Activated T-helper 1 cell treated with anti-CD3 and anti-CD28 coated beads, Interleukin-12 subunit alpha, Interleukin-12 subunit beta, Interleukin-2, Interleukin-4 antibody, amounts not matched to agents 30 ng/mL and 10 ng/mL and 1 ng/mL, durations not matched to agents 14 hours and 24 hours and 36 hours (primary cell): ENCODE measurements around the gene ZNF568. TPM values are rescaled to one million over a fixed set of nuclear protein-coding genes. Genes with fewer than 3 reads are reported as not detected.

ENCODE experiments used
- DNase-seq: peaks from one replicate; pipeline ENCODE4 v3.0.0; 2021; ENCODE audit warnings: low spot score
- H3K27ac Mint-ChIP-seq: one replicate; pipeline ENCODE4 v1.8.0; 2021; ENCODE audit warnings: mild to moderate bottlenecking, mixed read lengths
- H3K27me3 Mint-ChIP-seq: one replicate; pipeline ENCODE4 v1.8.0; 2022; ENCODE audit warnings: mild to moderate bottlenecking, moderate library complexity, mixed read lengths; ENCODE audit not compliant: insufficient read depth
- H3K36me3 Mint-ChIP-seq: one replicate; pipeline ENCODE4 v1.8.0; 2021; ENCODE audit warnings: low read depth, mixed read lengths
- H3K4me1 Mint-ChIP-seq: one replicate; pipeline ENCODE4 v1.8.0; 2021; ENCODE audit warnings: low read depth, mixed read lengths
- H3K4me3 Mint-ChIP-seq: one replicate; pipeline ENCODE4 v1.8.0; 2021; ENCODE audit warnings: mild to moderate bottlenecking, moderate library complexity, mixed read lengths
- H3K9me3 Mint-ChIP-seq: one replicate; pipeline ENCODE4 v1.8.0; 2021; ENCODE audit warnings: mixed read lengths
- intact Hi-C: fragments of 100-400 bp; cut with micrococcal nuclease; formaldehyde crosslinking; loops from one replicate; pipeline ENCODE4 v1.15.1; 2024
- total RNA-seq: library from RNA; stranded (reverse); gene quantifications from 2 replicates; pipeline ENCODE4 v1.2.3, GENCODE V29; 2022

The ZNF568 gene
- total RNA-seq: 4.4 and 4.9 TPM in 2 replicates

DNA sequence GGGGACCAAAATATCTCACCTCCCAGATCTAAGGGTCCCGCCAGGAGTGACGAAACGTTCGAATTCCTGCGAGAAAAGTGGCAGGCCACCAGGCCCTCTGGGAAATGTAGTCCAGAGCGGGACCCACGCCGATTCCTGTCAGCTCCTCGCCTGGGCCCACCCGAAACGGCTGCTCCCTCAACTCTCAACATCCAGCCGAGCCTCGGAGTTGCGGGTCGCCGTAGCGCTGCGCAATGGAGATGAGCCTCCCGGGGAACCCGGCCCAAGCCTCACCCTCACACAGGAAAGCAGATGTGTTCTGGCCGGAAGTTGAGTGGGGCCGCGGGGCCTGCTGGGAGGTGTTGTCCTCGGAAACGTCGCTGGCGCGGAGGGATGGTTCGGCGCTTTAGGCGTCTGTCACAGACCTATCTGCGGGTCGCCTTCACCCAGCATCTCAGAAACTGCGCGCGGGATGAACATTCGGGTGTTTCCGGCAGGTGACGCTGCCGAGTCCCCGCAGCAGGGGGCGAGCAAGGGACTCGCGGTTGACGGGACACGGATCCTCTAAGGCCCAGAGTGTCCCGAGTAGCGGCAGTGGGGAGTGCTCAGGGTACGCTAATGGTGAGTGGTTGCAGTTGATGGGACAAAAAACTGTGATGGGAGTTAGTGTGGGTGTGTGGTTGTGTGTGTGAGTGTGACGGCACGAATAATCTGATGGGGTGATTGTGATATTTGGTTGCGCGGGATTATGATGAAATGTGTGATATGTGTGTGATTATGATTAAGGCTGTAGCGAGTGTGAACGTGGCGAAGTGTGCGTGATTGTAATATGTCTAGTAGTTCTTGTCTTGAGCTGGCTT lies at the start of gene ZNF568, which contains the start of gene ZNF829:
ZNF568 (plus strand) TSS at position 341 of the 839 bp plus-strand sequence. CDS start 6,439 bp downstream, outside the sequence.
ZNF829 (minus strand) TSS at position 300 of the 839 bp plus-strand sequence. CDS start 1,124 bp downstream, outside the sequence.
- no peaks in the 10 kb centered on the region for H3K27me3 Mint-ChIP-seq
- H3K36me3 Mint-ChIP-seq: peaks cover 42% of the 10 kb centered on the region
- H3K27ac Mint-ChIP-seq: peak within 1 kb of the TSS; percentile 95
- H3K4me1 Mint-ChIP-seq: peaks cover 21% of the 10 kb centered on the region
- H3K9me3 Mint-ChIP-seq: peaks cover 67% of the 10 kb centered on the region
- intact Hi-C loops: loop anchor here (1.0 to 10.0 kb wide), 22 partner anchors 57 to 991 kb away; partner anchors contain the start of genes SIPA1L3, WDR87, ZFP14 and ZFP30
- H3K4me3 Mint-ChIP-seq: peak within 1 kb of the TSS; percentile 92
- peak; percentile 92 for DNase-seq

DNA sequence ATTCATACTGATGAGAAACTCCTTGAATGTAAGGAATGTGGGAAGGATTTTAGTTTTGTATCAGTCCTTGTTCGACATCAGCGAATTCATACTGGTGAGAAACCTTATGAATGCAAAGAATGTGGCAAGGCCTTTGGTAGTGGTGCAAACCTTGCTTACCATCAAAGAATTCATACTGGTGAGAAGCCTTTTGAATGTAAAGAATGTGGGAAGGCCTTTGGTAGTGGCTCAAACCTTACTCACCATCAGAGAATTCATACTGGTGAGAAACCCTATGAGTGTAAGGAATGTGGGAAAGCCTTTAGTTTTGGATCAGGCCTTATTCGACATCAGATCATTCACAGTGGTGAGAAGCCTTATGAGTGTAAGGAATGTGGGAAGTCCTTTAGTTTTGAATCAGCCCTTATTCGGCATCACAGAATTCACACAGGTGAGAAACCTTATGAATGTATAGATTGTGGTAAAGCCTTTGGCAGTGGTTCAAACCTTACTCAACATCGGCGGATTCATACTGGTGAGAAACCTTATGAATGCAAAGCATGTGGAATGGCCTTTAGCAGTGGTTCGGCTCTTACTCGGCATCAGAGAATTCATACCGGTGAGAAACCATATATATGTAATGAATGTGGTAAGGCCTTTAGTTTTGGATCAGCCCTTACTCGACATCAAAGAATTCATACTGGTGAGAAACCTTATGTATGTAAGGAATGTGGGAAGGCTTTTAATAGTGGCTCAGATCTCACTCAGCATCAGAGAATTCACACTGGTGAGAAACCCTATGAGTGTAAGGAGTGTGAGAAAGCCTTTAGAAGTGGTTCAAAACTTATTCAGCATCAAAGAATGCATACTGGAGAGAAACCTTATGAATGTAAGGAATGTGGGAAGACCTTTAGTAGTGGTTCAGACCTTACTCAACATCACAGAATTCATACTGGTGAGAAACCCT lies 38.9 kb upstream of the ZNF568 start:
- Mint-ChIP-seq H3K27me3 (no peaks in the 10 kb centered on the region), H3K36me3 (peaks cover 29% of the 10 kb centered on the region), H3K27ac (no peak overlapping the region), H3K4me1 (no peaks in the 10 kb centered on the region), H3K4me3 (no peak overlapping the region), H3K9me3 (peaks cover 68% of the 10 kb centered on the region)
- intact Hi-C loops: no loop called here
- no peak for DNase-seq

- Mint-ChIP-seq H3K36me3 (peaks cover 56% of the 10 kb centered on the region), H3K27me3 (no peaks in the 10 kb centered on the region), H3K9me3 (peaks cover 71% of the 10 kb centered on the region), H3K27ac (no peak overlapping the region), H3K4me1 (no peaks in the 10 kb centered on the region), H3K4me3 (no peak overlapping the region)
- no peak for DNase-seq
- intact Hi-C loops: no loop called here
Observed at GRCh38 chr19:36891768-36892357, 24.3 kb upstream of the ZNF568 start.

GRCh38 chr19:36894849-36895383 lies 21.2 kb upstream of the ZNF568 start:
- Mint-ChIP-seq H3K9me3 (peaks cover 74% of the 10 kb centered on the region), H3K4me1 (no peaks in the 10 kb centered on the region), H3K4me3 (no peak overlapping the region)

GRCh38 chr19:36898422-36898821 lies 17.7 kb upstream of the ZNF568 start:
- H3K27me3 Mint-ChIP-seq: no peaks in the 10 kb centered on the region
- H3K9me3 Mint-ChIP-seq: peaks cover 62% of the 10 kb centered on the region
- intact Hi-C loops: no loop called here
- no peak for DNase-seq
- no peak overlapping the region for H3K4me3 Mint-ChIP-seq
- peaks cover 73% of the 10 kb centered on the region for H3K36me3 Mint-ChIP-seq
- H3K4me1 Mint-ChIP-seq: no peaks in the 10 kb centered on the region
- H3K27ac Mint-ChIP-seq: no peak overlapping the region

More at GRCh38 chr19:36894849-36895383, 21.2 kb upstream of the ZNF568 start:
- no peak for DNase-seq
- Mint-ChIP-seq H3K27me3 (no peaks in the 10 kb centered on the region), H3K27ac (no peak overlapping the region), H3K36me3 (peaks cover 76% of the 10 kb centered on the region)
- intact Hi-C loops: no loop called here

DNA sequence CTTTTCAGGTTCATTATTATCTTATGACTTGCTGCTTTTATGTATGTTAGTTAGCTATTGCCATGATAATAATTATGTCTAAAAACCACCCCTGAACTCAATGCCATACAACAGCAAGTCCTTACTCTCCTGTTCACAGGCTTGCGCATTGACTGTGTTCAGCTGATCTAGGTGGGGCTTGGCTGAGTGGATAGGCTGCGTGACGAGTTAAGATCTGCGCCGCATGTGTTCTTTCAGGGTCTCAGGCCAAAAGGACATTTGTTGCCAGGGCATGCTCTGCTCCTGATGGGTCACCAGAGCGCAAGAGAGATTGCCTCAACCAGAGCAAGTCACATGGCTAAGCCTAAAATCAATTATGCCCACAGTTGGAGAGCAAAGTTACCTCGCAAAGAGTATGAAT lies 859 bp downstream of the ZNF568 start:
- Mint-ChIP-seq H3K27ac (peak overlapping the region; percentile 95), H3K4me3 (peak overlapping the region; percentile 92), H3K4me1 (peaks cover 21% of the 10 kb centered on the region), H3K36me3 (peaks cover 41% of the 10 kb centered on the region), H3K27me3 (no peaks in the 10 kb centered on the region), H3K9me3 (peaks cover 68% of the 10 kb centered on the region)
- no peak for DNase-seq
- intact Hi-C loops: loop anchor here (1.0 to 10.0 kb wide), 22 partner anchors 56 to 990 kb away; partner anchors contain the start of genes SIPA1L3, WDR87, ZFP14 and ZFP30

DNA sequence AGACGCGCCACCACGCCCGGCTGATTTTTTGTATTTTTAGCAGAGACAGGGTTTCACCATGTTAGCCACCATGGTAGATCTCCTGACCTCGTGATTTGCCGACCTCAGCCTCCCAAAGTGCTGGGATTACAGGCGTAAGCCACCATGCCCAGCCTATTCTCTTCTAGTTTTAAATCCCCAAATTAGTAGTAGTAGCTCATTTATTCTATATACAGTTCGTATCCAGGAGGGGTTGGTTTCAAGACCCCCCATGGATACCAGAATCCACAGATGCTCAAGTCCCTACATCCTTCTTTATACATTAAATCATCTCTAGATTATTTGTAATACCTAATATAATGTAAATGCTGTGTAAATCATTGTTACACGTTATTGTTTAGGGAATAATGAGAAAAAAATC lies 2.0 kb downstream of the ZNF568 start:
- Mint-ChIP-seq H3K4me3 (peak overlapping the region; percentile 92), H3K9me3 (peaks cover 74% of the 10 kb centered on the region), H3K4me1 (peaks cover 21% of the 10 kb centered on the region), H3K36me3 (peaks cover 37% of the 10 kb centered on the region), H3K27me3 (no peaks in the 10 kb centered on the region), H3K27ac (no peak overlapping the region)
- DNase-seq: no peak
- intact Hi-C loops: loop anchor here (5.0 to 10.0 kb wide), 3 partner anchors 251 to 791 kb away; partner anchors contain the start of genes ZFP14 and ZNF461

DNA sequence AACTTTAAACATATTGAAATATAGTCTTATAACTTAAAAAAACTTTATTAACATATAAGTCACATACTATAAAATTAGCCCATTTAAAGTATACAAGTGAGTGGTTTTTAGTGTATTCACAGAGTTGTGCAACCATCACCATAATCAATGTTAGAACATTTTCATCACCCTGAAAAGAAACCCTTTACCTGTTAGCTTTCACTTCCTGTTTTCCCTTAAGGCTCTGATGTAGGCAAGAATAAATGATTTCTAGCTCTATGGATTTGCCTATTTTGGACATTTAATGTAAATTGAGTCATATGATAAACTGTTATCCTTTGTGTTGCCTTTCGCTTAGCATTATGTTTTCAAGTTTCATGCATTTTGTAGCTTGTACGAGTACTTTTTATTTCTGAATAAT lies 15.6 kb downstream of the ZNF568 start:
- H3K27me3 Mint-ChIP-seq: no peaks in the 10 kb centered on the region
- H3K9me3 Mint-ChIP-seq: peaks cover 64% of the 10 kb centered on the region
- no peak for DNase-seq
- H3K4me3 Mint-ChIP-seq: no peak overlapping the region
- peaks cover 11% of the 10 kb centered on the region for H3K36me3 Mint-ChIP-seq
- H3K4me1 Mint-ChIP-seq: no peaks in the 10 kb centered on the region
- intact Hi-C loops: no loop called here
- H3K27ac Mint-ChIP-seq: no peak overlapping the region

GRCh38 chr19:36939153-36939552 lies 23.0 kb downstream of the ZNF568 start:
- Mint-ChIP-seq H3K9me3 (peaks cover 75% of the 10 kb centered on the region), H3K36me3 (peaks cover 36% of the 10 kb centered on the region)

DNA sequence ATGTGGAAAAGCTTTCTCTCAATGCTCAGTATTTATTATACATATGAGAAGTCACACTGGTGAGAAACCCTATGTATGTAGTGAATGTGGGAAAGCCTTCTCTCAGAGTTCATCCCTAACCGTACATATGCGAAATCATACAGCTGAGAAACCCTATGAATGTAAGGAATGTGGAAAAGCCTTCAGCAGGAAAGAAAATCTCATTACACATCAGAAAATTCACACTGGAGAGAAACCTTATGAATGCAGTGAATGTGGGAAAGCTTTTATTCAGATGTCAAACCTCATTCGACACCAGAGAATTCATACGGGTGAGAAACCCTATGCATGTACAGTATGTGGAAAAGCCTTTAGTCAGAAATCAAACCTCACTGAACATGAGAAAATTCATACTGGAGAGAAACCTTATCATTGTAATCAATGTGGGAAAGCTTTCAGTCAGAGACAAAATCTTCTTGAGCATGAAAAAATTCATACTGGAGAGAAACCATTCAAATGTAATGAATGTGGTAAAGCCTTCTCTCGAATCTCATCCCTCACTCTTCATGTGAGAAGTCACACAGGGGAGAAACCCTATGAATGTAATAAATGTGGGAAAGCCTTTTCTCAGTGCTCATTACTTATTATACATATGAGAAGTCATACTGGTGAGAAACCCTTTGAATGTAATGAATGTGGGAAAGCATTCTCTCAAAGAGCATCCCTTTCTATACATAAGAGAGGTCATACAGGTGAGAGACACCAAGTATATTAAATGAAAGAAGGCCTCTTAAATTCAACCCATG lies 34.4 kb downstream of the ZNF568 start:
- H3K27ac Mint-ChIP-seq: no peak overlapping the region
- DNase-seq: no peak
- no peaks in the 10 kb centered on the region for H3K27me3 Mint-ChIP-seq
- intact Hi-C loops: no loop called here
- peaks cover 55% of the 10 kb centered on the region for H3K9me3 Mint-ChIP-seq
- H3K4me1 Mint-ChIP-seq: no peaks in the 10 kb centered on the region
- peaks cover 29% of the 10 kb centered on the region for H3K36me3 Mint-ChIP-seq
- no peak overlapping the region for H3K4me3 Mint-ChIP-seq

More at GRCh38 chr19:36939153-36939552, 23.0 kb downstream of the ZNF568 start:
- no peaks in the 10 kb centered on the region for H3K4me1 Mint-ChIP-seq
- DNase-seq: no peak
- H3K27me3 Mint-ChIP-seq: no peaks in the 10 kb centered on the region
- intact Hi-C loops: no loop called here
- no peak overlapping the region for H3K4me3 Mint-ChIP-seq
- no peak overlapping the region for H3K27ac Mint-ChIP-seq

DNA sequence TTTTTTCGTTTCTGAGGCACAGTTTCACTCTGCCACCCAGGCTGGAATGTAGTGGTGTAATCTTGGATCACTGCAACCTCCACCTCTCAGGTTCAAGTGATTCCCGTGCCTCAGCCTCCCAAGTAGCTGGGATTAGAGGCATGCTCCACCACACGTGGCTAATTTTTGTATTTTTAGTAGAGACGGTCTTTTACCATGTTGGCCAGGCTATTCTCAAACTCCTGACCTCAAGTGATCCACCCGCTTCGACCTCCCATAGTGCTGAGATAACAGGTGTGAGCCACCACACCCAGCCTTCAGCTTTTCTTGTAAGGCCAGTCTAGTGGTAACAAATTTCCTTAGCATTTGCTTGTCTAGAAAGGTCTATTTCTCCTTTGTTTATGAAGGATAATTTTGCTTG lies 46.2 kb downstream of the ZNF568 start:
- DNase-seq: no peak
- Mint-ChIP-seq H3K4me3 (no peak overlapping the region), H3K9me3 (peaks cover 49% of the 10 kb centered on the region), H3K27me3 (no peaks in the 10 kb centered on the region), H3K4me1 (no peaks in the 10 kb centered on the region), H3K27ac (no peak overlapping the region), H3K36me3 (no peaks in the 10 kb centered on the region)
- intact Hi-C loops: no loop called here
